ENCODE measurements around the gene PSMB7. TPM values are rescaled to one million over a fixed set of nuclear protein-coding genes. Genes with fewer than 3 reads are reported as not detected.

PSMB7 gene
- total and polyA plus RNA-seq, 2 of the 8 experiments (the other 6 are each of a cell fraction or from before 2014, with no cell fraction given): 222 to 357 TPM

DNA sequence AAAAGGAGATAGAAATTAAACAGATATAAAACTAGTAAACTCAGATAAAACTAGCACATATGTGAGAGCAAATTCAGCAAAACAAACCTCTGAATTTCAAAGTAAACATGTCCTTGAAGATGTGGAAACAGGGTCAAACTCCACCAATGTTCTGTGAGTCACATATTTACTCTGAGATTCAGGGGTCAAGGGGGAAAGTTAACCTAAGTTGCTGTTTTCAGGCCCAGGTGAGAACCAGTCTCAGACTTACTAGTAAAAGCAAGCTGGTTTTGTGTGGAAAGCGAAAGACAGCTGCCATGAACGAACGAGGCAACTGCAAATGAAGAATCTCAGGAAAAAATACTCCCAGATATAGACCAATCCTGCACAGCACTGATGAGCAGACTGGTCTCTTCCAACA is 29.0 kb downstream of the PSMB7 start:
- Histone ChIP-seq H4K8ac (ENCODE audit: extremely low read depth, insufficient read depth, low read length) (no peak overlapping the region), H3K36me3 (ENCODE audit: control insufficient read depth in 2 of 4, insufficient read depth in 4 of 4, low read length in 3 of 4) (peaks cover 2 to 6% (median 5%) of the 10 kb centered on the region in 4 experiments; a peak in 5 of 8 replicates), H2BK20ac (ENCODE audit: low read length) (no peak overlapping the region), H3K79me2 (ENCODE audit: control insufficient read depth in 1 of 2, insufficient read depth in 2 of 2, low read length in 2 of 2) (peaks cover 4 to 60% of the 10 kb centered on the region in 2 experiments; a peak in 3 of 4 replicates), H4K20me1 (replicated peaks in 1 of 2; ENCODE audit: control insufficient read depth in 1 of 2, insufficient read depth in 2 of 2, low read length in 2 of 2) (peaks cover 2 to 8% of the 10 kb centered on the region in 2 experiments), H3K23me2 (ENCODE audit: low read depth, low read length) (no peaks in the 10 kb centered on the region), H3K4ac (replicated peaks; ENCODE audit: insufficient read length, low read depth, low read length) (no peak overlapping the region), H3K14ac (ENCODE audit: insufficient read length) (no peak overlapping the region), H3K4me1 (replicated peaks in 1 of 4; ENCODE audit: control insufficient read depth in 3 of 4, insufficient read depth in 4 of 4, low read length in 3 of 4) (peaks cover 0 to 4% (median 2%) of the 10 kb centered on the region in 4 experiments; a peak in 1 of 7 replicates), H3K9ac (replicated peaks in 1 of 4; ENCODE audit: extremely low read depth in 1 of 4, low read depth in 3 of 4, low read length in 3 of 4) (no peak overlapping the region; a peak in 1 of 7 replicates), H2AFZ (ENCODE audit: low read length) (no peak overlapping the region), H3K18ac (ENCODE audit: extremely low read depth, low read length) (no peak overlapping the region), H3K27ac (ENCODE audit: low read depth, low read length) (no peak overlapping the region; the same call in 1 of the 2 replicates), H2BK15ac (ENCODE audit: low read length) (no peak overlapping the region), H4K5ac (ENCODE audit: insufficient read length, low read depth, low read length) (no peak overlapping the region), H3K23ac (ENCODE audit: insufficient read length) (no peak overlapping the region), H3K9me3 (ENCODE audit: insufficient read depth in 2 of 2, low read depth in 1 of 2, low read length in 1 of 2) (no peaks in the 10 kb centered on the region), H3K27me3 (replicated peaks in 1 of 4; ENCODE audit: control insufficient read depth in 3 of 4, extremely low read depth in 1 of 4, insufficient read depth in 3 of 4, low read length in 3 of 4) (no peaks in the 10 kb centered on the region), H2AK5ac (ENCODE audit: low read depth, low read length) (no peak overlapping the region), H2BK5ac (ENCODE audit: low read depth, low read length) (no peak overlapping the region), H3K56ac (replicated peaks; ENCODE audit: insufficient read length, low read depth, low read length) (no peak overlapping the region), H3K79me1 (ENCODE audit: low read depth, low read length) (peaks cover 6% of the 10 kb centered on the region; the same call in 1 of the 2 replicates), H2BK12ac (ENCODE audit: low read depth, low read length) (no peak overlapping the region), H3K4me2 (ENCODE audit: insufficient read depth in 1 of 2, low read depth in 2 of 2, low read length in 2 of 2) (no peak overlapping the region), H4K91ac (replicated peaks; ENCODE audit: insufficient read length, low read length) (no peak overlapping the region), H2BK120ac (replicated peaks; ENCODE audit: low read depth, low read length) (no peak overlapping the region), H3K4me3 (ENCODE audit: extremely low read depth in 1 of 4, insufficient read depth in 2 of 4, low read depth in 3 of 4, low read length in 4 of 4) (no peak overlapping the region)
- no peak for FAIRE-seq
- CTCF ChIA-PET (ENCODE audit: partially characterized antibody): interaction anchor here (0.6 to 21.3 kb wide), 17 partner anchors 7 to 1871 kb away, joined by 3 to 330 read pairs (median 3); partner anchors contain the start of gene PSMB7
- no peak for DNase-seq (ENCODE audit: low read depth in 1 of 2, low spot score in 2 of 2)
- no peak for TF ChIP-seq KDM4A (IDR thresholded peaks at IDR 0.05; ENCODE audit: low read depth, low read length, severe bottlenecking)
- TF ChIP-seq POU5F1 (IDR thresholded peaks at IDR 0.05; ENCODE audit: low read depth, low read length): no peak
- no peak for TF ChIP-seq SIN3A (conservative IDR thresholded peaks at IDR 0.05 in 1 of 2, IDR thresholded peaks at IDR 0.05 in 1 of 2; ENCODE audit: low read depth in 1 of 2, low read length in 2 of 2)
- no peak for TF ChIP-seq POLR2AphosphoS5 (IDR thresholded peaks at IDR 0.05; ENCODE audit: low read depth, low read length)
- POLR2A ChIA-PET (ENCODE audit: partially characterized antibody): interaction anchor here (1.6 to 2.1 kb wide), 2 partner anchors 11 to 15 kb away, joined by 4 to 5 read pairs; no protein-coding TSS in a partner anchor
- 96% methylated on average over 3 of the region's 3 CpGs; no CpG with 5 or more reads in 1 of the 2 experiments for WGBS, 2 experiments (ENCODE audit: extremely low coverage in 1 of 2, insufficient coverage in 1 of 2, insufficient read length in 1 of 2, insufficient replicate concordance in 2 of 2, low coverage in 1 of 2, low lambda C conversion rate in 2 of 2, missing lambda C conversion rate in 1 of 2)

All from H1 (cell line).